NCI-H1048 (cell line): ENCODE results near the gene PTPRN2.

Source experiments
- DNase-seq: peaks from one replicate; lab custom pipeline; 2025; lab: John Stamatoyannopoulos, UW

PTPRN2 gene

GRCh38 chr7:158489462-158490155 is 98.0 kb downstream of the PTPRN2 start:
- DNase-seq, result no peak

- DNase-seq, result no peak
These were observed 99.2 kb downstream of the PTPRN2 start for GRCh38 chr7:158488181-158488971.

GRCh38 chr7:158487631-158488151 is 99.9 kb downstream of the PTPRN2 start:
- no peak for DNase-seq

- no peak for DNase-seq
These were observed 100.7 kb downstream of the PTPRN2 start for GRCh38 chr7:158486919-158487318.

DNA sequence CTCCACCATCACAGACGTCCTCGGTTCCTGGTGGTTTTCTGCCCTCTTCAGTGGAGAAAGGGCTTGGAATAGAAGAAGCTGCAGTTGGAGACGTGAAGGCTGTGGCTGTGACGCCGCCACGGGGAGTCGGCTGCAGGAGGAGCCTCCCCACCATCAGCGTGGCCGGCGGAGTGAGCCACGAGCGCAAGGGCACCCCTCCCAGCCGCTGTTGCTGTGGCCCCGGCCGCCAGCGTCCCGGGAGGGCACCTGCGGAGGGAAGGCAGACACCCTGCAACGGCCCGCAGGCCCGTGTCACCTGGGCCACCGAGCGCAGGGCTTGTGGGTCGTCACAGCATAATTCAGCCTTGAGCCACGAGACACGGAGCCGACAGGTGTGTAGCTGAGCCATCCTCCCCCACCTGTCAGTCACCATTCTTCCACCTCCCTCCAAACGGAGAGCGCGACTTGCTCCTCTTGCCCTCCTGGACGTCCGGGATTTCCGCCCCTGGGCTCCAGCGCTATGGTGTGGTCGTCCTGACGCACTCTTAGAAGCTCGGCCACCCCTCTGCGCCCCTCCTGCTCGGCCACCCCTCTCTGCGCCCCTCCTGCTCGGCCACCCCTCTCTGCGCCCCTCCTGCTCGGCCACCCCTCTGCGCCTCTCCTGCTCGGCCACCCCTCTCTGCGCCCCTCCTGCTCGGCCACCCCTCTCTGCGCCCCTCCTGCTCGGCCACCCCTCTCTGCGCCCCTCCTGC is 102.7 kb downstream of the PTPRN2 start:
- DNase-seq, result no peak

DNA sequence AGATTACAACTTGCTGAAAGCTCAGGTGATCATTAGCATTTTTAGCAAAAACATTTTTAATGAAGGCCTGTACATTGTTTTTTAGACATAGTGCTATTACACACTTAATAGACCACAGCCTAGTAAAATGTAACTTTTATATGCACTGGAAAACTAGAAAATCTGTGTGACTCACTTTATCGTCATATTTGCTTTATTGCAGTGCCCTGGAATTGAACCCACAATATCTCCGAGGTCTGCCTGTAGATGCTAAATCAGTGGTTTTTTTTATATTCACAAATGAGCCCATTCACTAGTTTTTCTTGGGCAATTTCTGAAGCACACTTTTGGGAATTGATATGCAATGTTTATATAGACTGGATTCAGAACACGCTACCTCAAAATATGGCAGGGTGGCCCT is 105.1 kb downstream of the PTPRN2 start:
- no peak for DNase-seq

- DNase-seq, result no peak
These were observed 108.0 kb downstream of the PTPRN2 start for GRCh38 chr7:158479664-158480025.

GRCh38 chr7:158479021-158479663 is 108.5 kb downstream of the PTPRN2 start:
- DNase-seq, result no peak

DNA sequence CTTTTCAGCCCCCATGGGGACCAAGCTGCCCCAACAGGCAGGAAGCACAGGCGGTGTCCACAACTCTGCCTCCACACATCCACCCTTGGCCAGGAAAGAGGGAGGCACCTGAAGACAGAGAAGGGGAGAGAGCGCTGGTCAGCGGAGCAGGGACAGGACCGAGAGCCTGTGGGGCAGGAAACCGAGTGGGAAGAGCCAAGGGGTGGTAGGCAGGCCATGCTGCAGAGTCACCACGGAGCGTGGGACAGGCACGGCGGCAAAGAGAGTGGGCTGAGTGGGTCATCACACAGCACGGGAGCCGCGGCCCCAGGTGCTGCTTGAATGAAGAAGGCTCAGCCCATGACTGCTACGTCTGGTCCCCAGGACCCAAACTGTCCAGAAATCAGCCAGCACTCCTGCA is 109.8 kb downstream of the PTPRN2 start:
- no peak for DNase-seq

DNA sequence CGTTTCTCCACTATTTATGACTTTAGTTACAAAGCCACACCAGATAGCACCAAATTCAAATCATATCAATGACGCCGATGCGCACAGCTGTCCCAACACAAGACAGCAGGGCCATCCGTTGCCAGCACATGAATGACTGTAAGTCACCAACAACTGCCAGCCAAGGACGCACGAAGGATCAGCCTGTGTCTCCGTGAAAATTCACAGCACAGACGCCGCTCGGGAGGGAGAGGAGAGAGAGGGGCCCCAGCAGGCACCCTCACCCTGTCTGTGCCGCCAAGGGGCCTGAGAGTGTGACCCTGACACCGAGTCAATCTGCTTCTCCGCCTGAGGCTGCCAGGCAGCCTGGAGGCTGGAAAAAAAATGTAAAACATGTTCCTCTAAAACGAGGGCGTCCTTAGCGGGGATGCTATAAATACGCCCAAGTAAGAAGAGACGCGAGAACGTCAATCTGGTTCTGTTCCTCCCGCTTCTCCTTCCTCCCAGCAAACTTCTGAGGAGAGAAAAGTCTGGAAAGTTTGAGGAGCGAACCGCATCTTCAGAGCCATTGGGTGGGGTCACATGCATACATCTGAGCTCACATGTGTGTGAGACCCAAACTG is 111.2 kb downstream of the PTPRN2 start:
- no peak for DNase-seq

- no peak for DNase-seq
These were observed 112.0 kb downstream of the PTPRN2 start for GRCh38 chr7:158475679-158476052.

GRCh38 chr7:158475036-158475678 is 112.5 kb downstream of the PTPRN2 start:
- DNase-seq, result no peak

DNA sequence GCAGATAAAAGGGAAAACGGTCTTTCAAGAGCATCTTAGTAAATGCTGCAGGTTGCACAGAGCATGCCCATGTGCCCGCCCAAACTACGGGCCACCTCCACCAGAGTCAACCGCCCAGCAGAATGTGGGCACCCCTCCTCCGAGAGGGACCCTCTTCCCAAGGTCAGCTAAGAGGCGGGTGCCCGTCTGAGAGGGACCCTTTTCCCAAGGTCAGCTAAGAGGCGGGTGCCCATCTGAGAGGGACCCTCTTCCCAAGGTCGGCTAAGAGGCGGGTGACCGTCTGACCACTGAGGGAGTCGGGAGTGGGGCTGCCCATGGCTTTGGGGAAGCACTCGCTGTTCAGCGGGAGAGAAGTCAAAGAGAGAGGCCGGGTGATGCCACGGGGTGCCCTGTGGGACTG is 113.1 kb downstream of the PTPRN2 start:
- DNase-seq, result no peak

- no peak for DNase-seq
These were observed 113.7 kb downstream of the PTPRN2 start for GRCh38 chr7:158473946-158474345.

GRCh38 chr7:158473221-158473620 is 114.4 kb downstream of the PTPRN2 start:
- DNase-seq, result no peak

DNA sequence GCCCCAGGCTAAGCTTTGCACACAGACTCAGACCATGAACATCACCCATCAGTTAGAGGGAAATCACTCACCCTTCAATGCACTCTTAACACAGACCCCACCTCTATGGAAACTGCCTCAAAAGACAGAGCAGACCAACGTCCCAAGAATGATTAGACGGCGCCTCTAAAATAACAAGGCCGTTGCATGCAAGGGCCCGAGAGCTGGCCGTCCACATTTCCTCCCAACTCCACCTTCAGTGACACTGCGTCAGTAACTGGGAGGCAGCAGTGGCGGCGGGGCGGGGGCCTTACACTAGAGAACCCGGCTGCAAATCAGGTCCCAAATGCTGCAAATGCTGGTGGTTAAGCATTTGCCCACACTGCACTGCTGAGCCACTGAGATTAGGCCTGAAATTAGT is 115.0 kb downstream of the PTPRN2 start:
- DNase-seq, result no peak

- no peak for DNase-seq
These were observed 115.9 kb downstream of the PTPRN2 start for GRCh38 chr7:158471716-158472115.

DNA sequence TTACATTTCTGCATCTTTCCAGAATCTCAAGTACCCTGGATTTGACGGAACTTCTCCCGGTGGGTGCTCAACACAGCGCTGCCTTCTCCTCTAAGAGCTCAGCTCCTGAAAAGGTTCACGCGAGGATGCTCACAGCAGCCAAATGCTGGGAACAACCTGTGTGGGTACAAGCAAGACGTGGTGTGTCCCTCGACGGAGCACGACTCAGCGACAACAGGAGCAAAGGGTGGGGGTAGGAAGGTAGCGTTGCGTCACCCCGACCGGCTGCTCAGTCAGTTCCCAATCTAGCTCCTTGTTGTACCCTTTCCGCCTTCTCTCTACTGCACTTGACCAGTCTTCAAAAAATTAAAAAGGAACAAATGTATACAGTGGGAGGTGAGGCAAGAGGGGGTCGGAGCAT is 117.3 kb downstream of the PTPRN2 start:
- no peak for DNase-seq

- DNase-seq, result no peak
These were observed 118.1 kb downstream of the PTPRN2 start for GRCh38 chr7:158469396-158470051.

DNA sequence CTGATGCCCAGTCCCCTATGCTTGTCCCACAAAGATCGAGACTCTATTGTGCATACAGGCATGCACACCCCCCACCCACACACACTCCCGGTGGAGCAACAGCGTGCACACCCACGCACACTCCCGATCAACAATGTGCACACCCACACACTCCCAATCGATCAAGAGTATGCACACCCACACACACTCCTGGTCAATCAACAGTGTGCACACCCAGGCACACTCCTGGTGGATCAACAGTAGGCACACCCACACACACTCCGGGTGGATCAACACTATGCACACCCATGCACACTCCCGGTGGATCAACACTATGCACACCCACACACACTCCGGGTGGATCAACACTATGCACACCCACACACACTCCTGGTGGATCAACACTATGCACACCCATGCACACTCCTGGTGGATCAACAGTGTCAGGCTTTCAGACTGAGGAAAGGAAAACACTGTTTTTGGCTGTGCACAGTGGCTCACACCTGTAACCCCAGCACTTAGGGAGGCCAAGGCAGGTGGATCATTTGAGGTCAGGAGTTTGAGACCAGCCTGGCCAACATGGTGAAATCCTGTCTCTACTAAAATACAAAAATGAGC is 118.8 kb downstream of the PTPRN2 start:
- DNase-seq, result no peak
